ENCODE data around the gene VWA7.

DNA sequence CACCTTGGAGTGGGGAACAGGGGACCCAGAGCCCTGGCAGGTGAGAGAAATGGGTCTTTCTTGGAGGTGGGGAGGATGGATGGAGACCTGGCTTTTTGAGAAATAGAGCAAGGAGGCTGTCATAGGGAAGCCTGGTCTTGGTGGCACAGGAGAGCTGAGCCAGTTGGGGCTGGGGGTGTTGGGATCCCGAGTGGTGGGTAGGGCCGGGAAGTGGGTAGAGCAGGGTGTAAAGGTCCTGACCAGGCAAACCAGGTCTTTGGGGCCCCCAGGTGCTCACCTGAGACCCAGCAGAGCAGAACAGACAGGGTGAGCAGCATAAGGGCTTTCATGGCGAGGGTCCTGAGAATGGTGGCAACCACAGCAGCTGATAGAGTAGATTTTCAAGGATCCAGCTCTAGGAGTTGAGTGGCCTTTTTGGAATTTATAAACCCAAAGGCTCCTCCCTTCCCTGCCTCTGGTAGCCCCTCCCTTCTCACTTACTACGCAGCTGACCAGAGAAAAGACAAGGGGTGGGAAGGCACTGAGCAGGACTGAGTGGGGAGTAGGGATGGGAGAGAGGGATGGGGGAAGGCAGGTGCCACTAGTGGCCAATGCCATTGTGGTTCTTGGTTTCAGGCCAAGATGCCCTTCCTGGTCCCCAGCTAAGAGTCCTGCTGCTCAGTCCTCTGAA lies 55.6 kb downstream of the VWA7 start, which contains the start of gene LY6G6C:
- TF ChIP-seq RAD21 (conservative IDR thresholded peaks at IDR 0.05 in 1 of 2, IDR thresholded peaks at IDR 0.05 in 1 of 2) (no peak), RNF2 (IDR thresholded peaks at IDR 0.05; ENCODE audit: borderline replicate concordance, low read depth) (no peak), RCOR1 (IDR thresholded peaks at IDR 0.05; ENCODE audit: low read depth, low read length) (no peak), KDM1A (IDR thresholded peaks at IDR 0.05; ENCODE audit: low read depth) (no peak), SMC3 (IDR thresholded peaks at IDR 0.05) (no peak)
- TF ChIP-seq, protein P1, sequence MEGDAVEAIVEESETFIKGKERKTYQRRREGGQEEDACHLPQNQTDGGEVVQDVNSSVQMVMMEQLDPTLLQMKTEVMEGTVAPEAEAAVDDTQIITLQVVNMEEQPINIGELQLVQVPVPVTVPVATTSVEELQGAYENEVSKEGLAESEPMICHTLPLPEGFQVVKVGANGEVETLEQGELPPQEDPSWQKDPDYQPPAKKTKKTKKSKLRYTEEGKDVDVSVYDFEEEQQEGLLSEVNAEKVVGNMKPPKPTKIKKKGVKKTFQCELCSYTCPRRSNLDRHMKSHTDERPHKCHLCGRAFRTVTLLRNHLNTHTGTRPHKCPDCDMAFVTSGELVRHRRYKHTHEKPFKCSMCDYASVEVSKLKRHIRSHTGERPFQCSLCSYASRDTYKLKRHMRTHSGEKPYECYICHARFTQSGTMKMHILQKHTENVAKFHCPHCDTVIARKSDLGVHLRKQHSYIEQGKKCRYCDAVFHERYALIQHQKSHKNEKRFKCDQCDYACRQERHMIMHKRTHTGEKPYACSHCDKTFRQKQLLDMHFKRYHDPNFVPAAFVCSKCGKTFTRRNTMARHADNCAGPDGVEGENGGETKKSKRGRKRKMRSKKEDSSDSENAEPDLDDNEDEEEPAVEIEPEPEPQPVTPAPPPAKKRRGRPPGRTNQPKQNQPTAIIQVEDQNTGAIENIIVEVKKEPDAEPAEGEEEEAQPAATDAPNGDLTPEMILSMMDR (IDR thresholded peaks at IDR 0.05), result no peak
- TF ChIP-seq, protein P2, sequence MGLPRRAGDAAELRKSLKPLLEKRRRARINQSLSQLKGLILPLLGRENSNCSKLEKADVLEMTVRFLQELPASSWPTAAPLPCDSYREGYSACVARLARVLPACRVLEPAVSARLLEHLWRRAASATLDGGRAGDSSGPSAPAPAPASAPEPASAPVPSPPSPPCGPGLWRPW (IDR thresholded peaks at IDR 0.05), result no peak
- TF ChIP-seq, protein P3, sequence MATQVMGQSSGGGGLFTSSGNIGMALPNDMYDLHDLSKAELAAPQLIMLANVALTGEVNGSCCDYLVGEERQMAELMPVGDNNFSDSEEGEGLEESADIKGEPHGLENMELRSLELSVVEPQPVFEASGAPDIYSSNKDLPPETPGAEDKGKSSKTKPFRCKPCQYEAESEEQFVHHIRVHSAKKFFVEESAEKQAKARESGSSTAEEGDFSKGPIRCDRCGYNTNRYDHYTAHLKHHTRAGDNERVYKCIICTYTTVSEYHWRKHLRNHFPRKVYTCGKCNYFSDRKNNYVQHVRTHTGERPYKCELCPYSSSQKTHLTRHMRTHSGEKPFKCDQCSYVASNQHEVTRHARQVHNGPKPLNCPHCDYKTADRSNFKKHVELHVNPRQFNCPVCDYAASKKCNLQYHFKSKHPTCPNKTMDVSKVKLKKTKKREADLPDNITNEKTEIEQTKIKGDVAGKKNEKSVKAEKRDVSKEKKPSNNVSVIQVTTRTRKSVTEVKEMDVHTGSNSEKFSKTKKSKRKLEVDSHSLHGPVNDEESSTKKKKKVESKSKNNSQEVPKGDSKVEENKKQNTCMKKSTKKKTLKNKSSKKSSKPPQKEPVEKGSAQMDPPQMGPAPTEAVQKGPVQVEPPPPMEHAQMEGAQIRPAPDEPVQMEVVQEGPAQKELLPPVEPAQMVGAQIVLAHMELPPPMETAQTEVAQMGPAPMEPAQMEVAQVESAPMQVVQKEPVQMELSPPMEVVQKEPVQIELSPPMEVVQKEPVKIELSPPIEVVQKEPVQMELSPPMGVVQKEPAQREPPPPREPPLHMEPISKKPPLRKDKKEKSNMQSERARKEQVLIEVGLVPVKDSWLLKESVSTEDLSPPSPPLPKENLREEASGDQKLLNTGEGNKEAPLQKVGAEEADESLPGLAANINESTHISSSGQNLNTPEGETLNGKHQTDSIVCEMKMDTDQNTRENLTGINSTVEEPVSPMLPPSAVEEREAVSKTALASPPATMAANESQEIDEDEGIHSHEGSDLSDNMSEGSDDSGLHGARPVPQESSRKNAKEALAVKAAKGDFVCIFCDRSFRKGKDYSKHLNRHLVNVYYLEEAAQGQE (IDR thresholded peaks at IDR 0.05), result no peak
